Fibroblast of the aortic adventitia (primary cell): ENCODE measurements around the gene EIF4EBP3. TPM values are rescaled to one million over a fixed set of nuclear protein-coding genes. Genes with fewer than 3 reads are reported as not detected.

Experiments
- DNase-seq: peaks from one replicate; pipeline ENCODE4 v3.0.0-alpha.2; 2010; ENCODE audit warnings: low read depth
- H3K4me3 ChIP-seq: 2 replicates; pipeline ENCODE4 v1.5.1; 2011; ENCODE audit warnings: low read depth, mild to moderate bottlenecking, control low read depth, low read length, moderate library complexity
- total RNA-seq: library from RNA; depleted of rRNA; stranded (reverse); fragments of >200 nt; gene quantifications from 2 replicates; pipeline ENCODE4 v1.2.3, GENCODE V29; 2012; ENCODE audit warnings: low replicate concordance
- TF ChIP-seq, protein P1 (sequence below): IDR thresholded peaks from 2 replicates; pipeline ENCODE4 v1.5.1; 2011; ENCODE audit warnings: mild to moderate bottlenecking, low read length, control low read depth, inconsistent platforms; ENCODE audit not compliant: insufficient read depth

Gene EIF4EBP3
- total RNA-seq, 1 donor = 4.7 TPM

GRCh38 chr5:140524003-140524402, 23.5 kb upstream of the EIF4EBP3 start:
- no peak for DNase-seq
- TF ChIP-seq, protein P1, sequence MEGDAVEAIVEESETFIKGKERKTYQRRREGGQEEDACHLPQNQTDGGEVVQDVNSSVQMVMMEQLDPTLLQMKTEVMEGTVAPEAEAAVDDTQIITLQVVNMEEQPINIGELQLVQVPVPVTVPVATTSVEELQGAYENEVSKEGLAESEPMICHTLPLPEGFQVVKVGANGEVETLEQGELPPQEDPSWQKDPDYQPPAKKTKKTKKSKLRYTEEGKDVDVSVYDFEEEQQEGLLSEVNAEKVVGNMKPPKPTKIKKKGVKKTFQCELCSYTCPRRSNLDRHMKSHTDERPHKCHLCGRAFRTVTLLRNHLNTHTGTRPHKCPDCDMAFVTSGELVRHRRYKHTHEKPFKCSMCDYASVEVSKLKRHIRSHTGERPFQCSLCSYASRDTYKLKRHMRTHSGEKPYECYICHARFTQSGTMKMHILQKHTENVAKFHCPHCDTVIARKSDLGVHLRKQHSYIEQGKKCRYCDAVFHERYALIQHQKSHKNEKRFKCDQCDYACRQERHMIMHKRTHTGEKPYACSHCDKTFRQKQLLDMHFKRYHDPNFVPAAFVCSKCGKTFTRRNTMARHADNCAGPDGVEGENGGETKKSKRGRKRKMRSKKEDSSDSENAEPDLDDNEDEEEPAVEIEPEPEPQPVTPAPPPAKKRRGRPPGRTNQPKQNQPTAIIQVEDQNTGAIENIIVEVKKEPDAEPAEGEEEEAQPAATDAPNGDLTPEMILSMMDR = no peak
- no peak overlapping the region for H3K4me3 ChIP-seq

DNA sequence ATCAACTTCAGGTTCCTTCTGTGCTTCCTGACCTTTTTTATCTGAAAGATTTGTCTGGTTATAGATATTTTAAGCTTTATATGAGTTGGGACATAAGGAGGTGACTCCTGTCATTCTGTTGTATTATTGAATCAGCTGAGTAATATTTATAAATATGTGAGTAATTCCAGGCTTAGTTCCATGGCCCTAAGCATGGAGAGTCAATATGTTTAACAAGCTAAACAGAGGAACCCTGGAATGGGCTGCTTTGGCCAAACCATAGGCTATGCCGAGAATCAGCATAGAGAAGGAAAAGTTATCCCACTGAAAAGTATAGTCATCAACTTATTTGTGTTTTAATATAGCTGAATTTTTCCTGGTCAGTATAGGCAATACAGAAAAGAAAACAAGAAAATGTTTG, 7.2 kb upstream of the EIF4EBP3 start:
- no peak overlapping the region for H3K4me3 ChIP-seq
- TF ChIP-seq, protein P1 = no peak
- no peak for DNase-seq

- no peak for DNase-seq
- H3K4me3 ChIP-seq = no peak overlapping the region
- TF ChIP-seq, protein P1 = no peak
Measured at GRCh38 chr5:140542972-140543371, 4.5 kb upstream of the EIF4EBP3 start.

- no peak overlapping the region for H3K4me3 ChIP-seq
- TF ChIP-seq, protein P1 = no peak
- DNase-seq = no peak
Measured at GRCh38 chr5:140544986-140545385, 2.5 kb upstream of the EIF4EBP3 start.

- TF ChIP-seq, protein P1 = no peak
- no peak overlapping the region for H3K4me3 ChIP-seq
- DNase-seq = no peak
Measured at GRCh38 chr5:140545606-140546005, 1.9 kb upstream of the EIF4EBP3 start.

DNA sequence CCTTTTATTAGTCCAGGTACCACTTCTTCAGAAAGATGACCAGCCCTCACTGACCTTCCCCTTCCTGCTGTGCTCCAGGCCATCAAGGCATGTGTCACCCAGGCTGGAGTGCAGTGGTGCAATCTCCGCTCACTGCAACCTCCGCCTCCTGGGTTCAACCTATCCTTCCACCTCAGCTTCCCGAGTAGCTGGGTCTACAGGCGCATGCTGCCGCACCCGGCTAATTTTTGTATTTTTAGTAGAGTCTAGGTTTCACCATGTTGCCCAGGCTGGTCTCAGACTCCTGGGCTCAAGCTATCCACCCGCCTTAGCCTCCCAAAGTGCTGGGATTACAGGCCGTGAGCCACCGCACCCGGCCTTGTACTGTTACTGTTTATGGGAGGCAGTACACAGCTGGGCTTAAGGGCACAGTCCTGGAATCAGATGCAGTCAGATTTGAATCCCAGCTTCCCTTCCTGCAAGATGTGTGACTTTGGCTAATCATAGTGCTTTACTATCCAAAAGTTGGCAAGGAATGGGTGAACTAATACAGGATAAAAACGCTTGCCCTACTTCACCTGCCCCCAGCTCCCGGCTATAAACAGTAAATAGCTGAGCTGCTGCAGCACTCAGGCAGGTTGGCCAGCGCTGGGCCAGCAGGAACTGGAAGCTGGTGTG, 483 bp upstream of the EIF4EBP3 start:
- no peak overlapping the region for H3K4me3 ChIP-seq
- TF ChIP-seq, protein P1 = no peak
- no peak for DNase-seq

DNA sequence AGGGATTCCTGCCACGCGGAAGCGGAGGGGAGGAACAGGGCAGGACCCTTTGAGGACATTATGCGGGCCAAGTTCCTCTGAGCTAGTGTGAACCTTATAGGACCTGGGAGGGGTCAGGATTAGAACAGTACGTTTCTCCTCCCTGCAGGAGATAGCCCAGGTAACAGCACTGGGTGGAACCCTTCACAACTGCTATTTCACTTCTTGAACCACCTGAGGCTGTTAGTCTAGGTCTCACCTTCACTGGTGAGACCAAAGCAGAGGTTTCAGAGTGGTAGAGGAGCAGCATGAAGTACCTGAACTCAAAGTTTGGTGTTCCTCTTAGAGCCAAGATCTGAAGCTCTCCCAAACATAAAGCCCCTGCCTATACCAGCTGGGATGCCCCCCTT, 832 bp downstream of the EIF4EBP3 start:
- peak overlapping the region; percentile 65 for H3K4me3 ChIP-seq

More for the DNA sequence above, 832 bp downstream of the EIF4EBP3 start:
- no peak for DNase-seq
- TF ChIP-seq, protein P1 = no peak
